Activated CD4-positive, alpha-beta T cell treated with anti-CD3 and anti-CD28 coated beads, Interleukin-2, amount 10 ng/mL, durations not matched to agents 24 days and 14 days (primary cell): ENCODE results near the gene ACSM2A. TPM values are rescaled to one million over a fixed set of nuclear protein-coding genes. Genes with fewer than 3 reads are reported as not detected.

Source experiments
- total RNA-seq: library from RNA; stranded (reverse); gene quantifications from 2 replicates; pipeline ENCODE4 v1.2.3, GENCODE V29; 2022

The ACSM2A gene
- total RNA-seq, 1 donor from 2014 or later, result not detected

Other genes starting within 250 kb of the ACSM2A start
- not detected in 2 replicates for gene GP2, start 124.0 kb upstream of the ACSM2A start, total RNA-seq
- gene UMOD, start 98.8 kb upstream of the ACSM2A start, total RNA-seq, result not detected in 2 replicates
- not detected in 2 replicates for gene PDILT, start 46.8 kb upstream of the ACSM2A start, total RNA-seq
- not detected in 2 replicates for gene ACSM5, start 42.0 kb upstream of the ACSM2A start, total RNA-seq
- gene ACSM2B, start 124.8 kb downstream of the ACSM2A start, total RNA-seq, result not detected in 2 replicates
- not detected in 2 replicates for gene ACSM1, start 246.2 kb downstream of the ACSM2A start, total RNA-seq